A673 (cell line): ENCODE data around the gene DDHD1. TPM values are rescaled to one million over a fixed set of nuclear protein-coding genes. Genes with fewer than 3 reads are reported as not detected.
A peak's percentile ranks its signal among the peaks of the same experiment; 100 is the strongest.

ENCODE experiments used
- BruUV-seq: library from RNA; stranded (reverse); fragments of 400-500 nt; replicated peaks from 2 replicates; lab custom pipeline; 2021; lab: Mats Ljungman, UMichigan
- CTCF ChIA-PET: fragments of 300-600 bp; sonication (Branson Sonifier 250); formaldehyde crosslinking; loops from one replicate; lab custom pipeline; 2022; ENCODE audit warnings: antibody characterized with exemption; lab: Charles Lee
- POLR2A ChIA-PET: fragments of 300-600 bp; sonication (Branson Sonifier 250); formaldehyde crosslinking; loops from one replicate; lab custom pipeline; 2022; ENCODE audit warnings: antibody characterized with exemption; ENCODE audit not compliant: low non-redundant PET; lab: Charles Lee
- DNase-seq: peaks from one replicate; pipeline ENCODE4 v3.0.0-alpha.2; 2015; ENCODE audit warnings: low spot score
- H3K27ac ChIP-seq: fragments of 200-600 bp; sonication (generic); 2 replicates; pipeline ENCODE4 v1.5.1; 2016; ENCODE audit warnings: mixed run types, low read depth, mild to moderate bottlenecking, mixed read lengths, antibody characterized with exemption, low read length; ENCODE audit not compliant: poor library complexity, severe bottlenecking
- H3K27me3 ChIP-seq: fragments of 200-600 bp; sonication (generic); replicated peaks from 2 replicates; pipeline ENCODE4 v1.6.1; 2017; ENCODE audit warnings: mixed run types, low read depth, mild to moderate bottlenecking, mixed read lengths, antibody characterized with exemption, low read length; ENCODE audit not compliant: insufficient read depth, poor library complexity
- H3K36me3 ChIP-seq: fragments of 200-600 bp; sonication (generic); 2 replicates; pipeline ENCODE4 v1.6.1; 2016; ENCODE audit warnings: mixed run types, mild to moderate bottlenecking, mixed read lengths, antibody characterized with exemption, low read length; ENCODE audit not compliant: insufficient read depth, poor library complexity, severe bottlenecking
- H3K4me1 ChIP-seq: fragments of 200-600 bp; sonication (generic); 2 replicates; pipeline ENCODE4 v1.6.1; 2017; ENCODE audit warnings: mixed run types, mild to moderate bottlenecking, mixed read lengths, antibody characterized with exemption, low read length; ENCODE audit not compliant: insufficient read depth, poor library complexity, severe bottlenecking
- H3K4me3 ChIP-seq: fragments of 200-600 bp; sonication (generic); 2 replicates; pipeline ENCODE4 v1.5.1; 2016; ENCODE audit warnings: low read depth, mixed run types, mild to moderate bottlenecking, mixed read lengths, low read length; ENCODE audit not compliant: poor library complexity, severe bottlenecking
- H3K9me3 ChIP-seq: fragments of 200-600 bp; sonication (generic); 2 replicates; pipeline ENCODE4 v1.6.1; 2016; ENCODE audit warnings: mixed run types, low read depth, mild to moderate bottlenecking, mixed read lengths, antibody characterized with exemption, low read length; ENCODE audit not compliant: poor library complexity, severe bottlenecking
- CTCF ChIP-seq: fragments of 300-800, 200-600 bp; sonication (generic); conservative IDR thresholded peaks from 2 replicates; pipeline ENCODE4 v1.5.1; 2017; ENCODE audit warnings: low read depth, mild to moderate bottlenecking, antibody characterized with exemption, low read length, moderate library complexity, mixed read lengths
- EZH2 ChIP-seq: fragments of 200-600 bp; sonication (generic); IDR thresholded peaks from 2 replicates; pipeline ENCODE4 v1.6.1; 2017; ENCODE audit warnings: borderline replicate concordance, low read depth, mild to moderate bottlenecking, mixed read lengths, antibody characterized with exemption, low read length; ENCODE audit not compliant: poor library complexity, severe bottlenecking
- intact Hi-C: fragments of 100-400 bp; cut with micrococcal nuclease; formaldehyde crosslinking; loops from one replicate; pipeline ENCODE4 v1.10.0; 2022; ENCODE audit not compliant: unreplicated experiment
- total RNA-seq: library from RNA; stranded (reverse); gene quantifications from 2 replicates; pipeline ENCODE4 v1.2.3, GENCODE V29; 2021

Gene DDHD1
- total RNA-seq, 1 experiment from 2014 or later, result 21.9 TPM

- Histone ChIP-seq H3K27me3 (no peaks in the 10 kb centered on the region), H3K36me3 (no peaks in the 10 kb centered on the region), H3K4me3 (no peak overlapping the region), H3K9me3 (no peaks in the 10 kb centered on the region), H3K4me1 (peaks cover 8% of the 10 kb centered on the region), H3K27ac (no peak overlapping the region)
- no peak for DNase-seq
- intact Hi-C loops, result no loop called here
- no TSS peak for BruUV-seq
- no peak for TF ChIP-seq EZH2
- no peak for TF ChIP-seq CTCF
- ChIA-PET POLR2A (interaction anchor here (0.6 to 0.7 kb wide), 2 partner anchors 324 to 941 kb away, joined by 3 to 4 read pairs; no protein-coding TSS in a partner anchor), CTCF (no interaction called here)
These were observed 120.2 kb downstream of the DDHD1 start for GRCh38 chr14:53032838-53033390.

GRCh38 chr14:53032161-53032803 lies 120.8 kb downstream of the DDHD1 start:
- CTCF ChIA-PET, result no interaction called here
- Histone ChIP-seq H3K36me3 (no peaks in the 10 kb centered on the region), H3K4me1 (peaks cover 8% of the 10 kb centered on the region), H3K9me3 (no peaks in the 10 kb centered on the region), H3K27me3 (no peaks in the 10 kb centered on the region), H3K27ac (no peak overlapping the region), H3K4me3 (no peak overlapping the region)
- POLR2A ChIA-PET, result interaction anchor here (0.6 kb wide), 1 partner anchor 940 kb away, joined by 3 read pairs; no protein-coding TSS in a partner anchor
- no TSS peak for BruUV-seq
- TF ChIP-seq CTCF (no peak), EZH2 (no peak)
- peak; percentile 70 for DNase-seq
- intact Hi-C loops, result no loop called here

GRCh38 chr14:53027562-53027961 lies 125.6 kb downstream of the DDHD1 start:
- TF ChIP-seq CTCF, result no peak
- TF ChIP-seq EZH2, result no peak
- no TSS peak for BruUV-seq

More at GRCh38 chr14:53027562-53027961, 125.6 kb downstream of the DDHD1 start:
- no peaks in the 10 kb centered on the region for H3K9me3 ChIP-seq
- H3K4me3 ChIP-seq, result no peak overlapping the region
- DNase-seq, result no peak
- POLR2A ChIA-PET, result no interaction called here
- H3K4me1 ChIP-seq, result peaks cover 7% of the 10 kb centered on the region
- no peak overlapping the region for H3K27ac ChIP-seq
- no peaks in the 10 kb centered on the region for H3K27me3 ChIP-seq
- no peaks in the 10 kb centered on the region for H3K36me3 ChIP-seq
- intact Hi-C loops, result no loop called here
- CTCF ChIA-PET, result no interaction called here
